Loucy (cell line): ENCODE measurements around the gene SMPX.

Experiments
- CTCF ChIP-seq: fragments of 200-600 bp; sonication (generic); conservative IDR thresholded peaks from 2 replicates; pipeline ENCODE4 v1.5.1; 2014; ENCODE audit warnings: mild to moderate bottlenecking, antibody characterized with exemption, low read length
- EZH2phosphoT487 ChIP-seq: fragments of 200-600 bp; IDR thresholded peaks from 2 replicates; pipeline ENCODE4 v1.6.1; 2018; ENCODE audit warnings: antibody characterized with exemption, mild to moderate bottlenecking, moderate library complexity, borderline replicate concordance

GRCh38 chrX:21678048-21678612, 79.8 kb downstream of the SMPX start:
- no peak for TF ChIP-seq CTCF
- no peak for TF ChIP-seq EZH2phosphoT487
